Measurements from ENCODE around the gene LCT.

LCT gene

DNA sequence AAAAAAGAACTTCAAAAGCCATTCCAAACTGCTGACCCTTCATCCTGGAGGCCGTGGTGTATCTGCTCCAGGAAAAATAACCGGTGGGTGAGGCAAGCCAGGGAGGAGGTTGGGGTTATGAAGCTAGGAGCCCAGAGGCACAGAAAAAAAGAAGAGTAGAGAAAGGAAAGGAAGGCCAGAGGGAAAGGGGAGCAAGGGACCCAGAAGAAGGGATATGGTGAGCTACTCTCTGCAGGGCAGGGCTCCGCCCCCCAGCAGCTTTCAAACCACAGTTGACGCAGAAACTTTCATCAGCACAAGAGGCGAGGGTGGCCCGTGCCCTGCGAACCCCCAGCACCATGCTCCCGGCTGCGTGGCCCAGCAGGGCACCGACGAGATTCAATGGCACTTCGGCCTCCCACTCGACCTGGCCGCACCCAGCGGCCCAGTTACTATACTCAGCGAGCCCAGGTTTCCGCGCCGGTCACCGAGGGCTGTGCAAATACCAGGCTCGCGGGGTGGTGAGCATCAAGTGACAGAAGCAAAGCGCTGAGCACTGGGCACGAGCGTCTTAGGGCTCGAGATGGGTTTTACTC lies 38.6 kb upstream of the LCT start (continued):
- TF ChIP-seq POU6F1 (CRISPR knock-in tag; IDR thresholded peaks at IDR 0.05; ENCODE audit: borderline replicate concordance, low read depth) (no peak), ESRRG (CRISPR knock-in tag; IDR thresholded peaks at IDR 0.05) (no peak), ZC3H10 (CRISPR knock-in tag; IDR thresholded peaks at IDR 0.05) (no peak), SNAI2 (CRISPR knock-in tag; IDR thresholded peaks at IDR 0.05) (no peak), CSRNP3 (CRISPR knock-in tag; IDR thresholded peaks at IDR 0.05) (no peak)
- TF ChIP-seq, protein P1, sequence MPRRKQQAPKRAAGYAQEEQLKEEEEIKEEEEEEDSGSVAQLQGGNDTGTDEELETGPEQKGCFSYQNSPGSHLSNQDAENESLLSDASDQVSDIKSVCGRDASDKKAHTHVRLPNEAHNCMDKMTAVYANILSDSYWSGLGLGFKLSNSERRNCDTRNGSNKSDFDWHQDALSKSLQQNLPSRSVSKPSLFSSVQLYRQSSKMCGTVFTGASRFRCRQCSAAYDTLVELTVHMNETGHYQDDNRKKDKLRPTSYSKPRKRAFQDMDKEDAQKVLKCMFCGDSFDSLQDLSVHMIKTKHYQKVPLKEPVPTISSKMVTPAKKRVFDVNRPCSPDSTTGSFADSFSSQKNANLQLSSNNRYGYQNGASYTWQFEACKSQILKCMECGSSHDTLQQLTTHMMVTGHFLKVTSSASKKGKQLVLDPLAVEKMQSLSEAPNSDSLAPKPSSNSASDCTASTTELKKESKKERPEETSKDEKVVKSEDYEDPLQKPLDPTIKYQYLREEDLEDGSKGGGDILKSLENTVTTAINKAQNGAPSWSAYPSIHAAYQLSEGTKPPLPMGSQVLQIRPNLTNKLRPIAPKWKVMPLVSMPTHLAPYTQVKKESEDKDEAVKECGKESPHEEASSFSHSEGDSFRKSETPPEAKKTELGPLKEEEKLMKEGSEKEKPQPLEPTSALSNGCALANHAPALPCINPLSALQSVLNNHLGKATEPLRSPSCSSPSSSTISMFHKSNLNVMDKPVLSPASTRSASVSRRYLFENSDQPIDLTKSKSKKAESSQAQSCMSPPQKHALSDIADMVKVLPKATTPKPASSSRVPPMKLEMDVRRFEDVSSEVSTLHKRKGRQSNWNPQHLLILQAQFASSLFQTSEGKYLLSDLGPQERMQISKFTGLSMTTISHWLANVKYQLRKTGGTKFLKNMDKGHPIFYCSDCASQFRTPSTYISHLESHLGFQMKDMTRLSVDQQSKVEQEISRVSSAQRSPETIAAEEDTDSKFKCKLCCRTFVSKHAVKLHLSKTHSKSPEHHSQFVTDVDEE (CRISPR knock-in tag; IDR thresholded peaks at IDR 0.05) = no peak

DNA sequence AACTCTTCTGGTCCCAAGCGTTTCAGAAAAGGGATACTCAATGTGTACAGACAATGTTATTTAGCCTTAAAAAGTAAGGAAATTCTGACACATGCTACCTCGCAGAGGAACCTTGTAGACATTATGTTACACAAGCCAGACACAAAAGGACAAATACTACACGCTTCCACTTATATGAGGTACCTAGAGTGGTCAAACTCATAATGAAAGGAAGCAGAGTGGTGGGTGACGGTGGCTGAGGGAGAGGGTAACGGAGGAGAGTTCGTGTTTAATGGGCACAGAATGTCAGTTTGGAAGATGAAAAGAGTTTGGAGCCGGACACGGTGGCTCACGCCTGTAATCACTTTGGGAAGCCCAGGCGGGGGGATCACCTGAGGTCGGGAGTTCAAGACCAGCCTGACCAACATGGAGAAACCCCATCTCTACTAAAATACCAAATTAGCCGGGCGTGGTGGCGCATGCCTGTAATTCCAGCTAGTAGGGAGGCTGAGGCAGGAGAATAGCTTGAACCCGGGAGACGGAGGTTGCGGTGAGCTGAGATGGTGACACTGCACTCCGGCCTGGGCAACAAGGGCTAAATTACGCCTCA lies 37.9 kb upstream of the LCT start:
- no peak for TF ChIP-seq ZNF565 (CRISPR knock-in tag; conservative IDR thresholded peaks at IDR 0.05; ENCODE audit: low read depth)
- no peak for TF ChIP-seq BACH2 (CRISPR knock-in tag; IDR thresholded peaks at IDR 0.05; ENCODE audit: borderline replicate concordance)
- TF ChIP-seq ZNF8 (CRISPR knock-in tag; IDR thresholded peaks at IDR 0.05) = no peak
- no peak for ATAC-seq

DNA sequence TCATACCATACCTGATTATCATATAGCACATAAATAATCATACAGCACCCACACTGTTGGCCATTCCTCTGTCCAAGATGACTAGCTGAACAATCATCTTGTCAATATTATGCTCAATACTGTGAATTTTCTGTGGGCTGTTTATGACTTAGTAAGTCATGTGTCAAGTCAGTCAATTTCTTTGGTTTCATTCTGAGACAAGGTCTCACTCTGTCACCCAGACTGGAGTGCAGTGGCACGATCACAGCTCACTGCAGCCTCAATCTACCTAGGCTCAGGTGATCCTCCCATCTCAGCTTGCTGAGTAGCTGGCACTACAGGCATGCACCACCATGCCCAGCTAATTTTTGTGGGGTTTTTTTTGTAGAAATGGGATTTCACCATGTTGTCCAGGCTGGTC lies 33.6 kb upstream of the LCT start:
- no peak for TF ChIP-seq TOX (CRISPR knock-in tag; IDR thresholded peaks at IDR 0.05; ENCODE audit: borderline replicate concordance)
- TF ChIP-seq TCF4 (CRISPR knock-in tag; IDR thresholded peaks at IDR 0.05; ENCODE audit: borderline replicate concordance) = no peak
- no peak for TF ChIP-seq POU6F1 (CRISPR knock-in tag; IDR thresholded peaks at IDR 0.05; ENCODE audit: borderline replicate concordance, low read depth)
- TF ChIP-seq ZNF8 (CRISPR knock-in tag; IDR thresholded peaks at IDR 0.05) = no peak
- TF ChIP-seq ZNF70 (CRISPR knock-in tag; IDR thresholded peaks at IDR 0.05) = no peak
- TF ChIP-seq GLIS3 (CRISPR knock-in tag; IDR thresholded peaks at IDR 0.05) = no peak
- ATAC-seq = no peak

GRCh38 chr2:135863233-135863632 lies 26.2 kb upstream of the LCT start:
- no peak for ATAC-seq
- TF ChIP-seq TCF4 (CRISPR knock-in tag; IDR thresholded peaks at IDR 0.05; ENCODE audit: borderline replicate concordance) = no peak
- no peak for TF ChIP-seq SNAI2 (CRISPR knock-in tag; IDR thresholded peaks at IDR 0.05)
- no peak for TF ChIP-seq ZNF8 (CRISPR knock-in tag; IDR thresholded peaks at IDR 0.05)
- TF ChIP-seq POU6F1 (CRISPR knock-in tag; IDR thresholded peaks at IDR 0.05; ENCODE audit: borderline replicate concordance, low read depth) = no peak
- TF ChIP-seq PATZ1 (CRISPR knock-in tag; IDR thresholded peaks at IDR 0.05; ENCODE audit: borderline replicate concordance) = no peak
- TF ChIP-seq ISL1 (CRISPR knock-in tag; IDR thresholded peaks at IDR 0.05) = no peak
- no peak for TF ChIP-seq CREB5 (CRISPR knock-in tag; IDR thresholded peaks at IDR 0.05; ENCODE audit: low read depth)
- TF ChIP-seq, protein P1 (CRISPR knock-in tag; IDR thresholded peaks at IDR 0.05) = no peak
- TF ChIP-seq ZFP3 (CRISPR knock-in tag; IDR thresholded peaks at IDR 0.05) = no peak
- no peak for TF ChIP-seq BACH2 (CRISPR knock-in tag; IDR thresholded peaks at IDR 0.05; ENCODE audit: borderline replicate concordance)
- TF ChIP-seq PPARA (CRISPR knock-in tag; IDR thresholded peaks at IDR 0.05; ENCODE audit: borderline replicate concordance) = no peak
- TF ChIP-seq ZNF565 (CRISPR knock-in tag; conservative IDR thresholded peaks at IDR 0.05; ENCODE audit: low read depth) = no peak
